Hepatocyte (in vitro differentiated cells): ENCODE data around the gene VRK2.

Source experiments
- EZH2 ChIP-seq: fragments of 200-600 bp; sonication (generic); IDR thresholded peaks from 2 replicates; pipeline ENCODE4 v1.6.1; 2016; ENCODE audit warnings: antibody characterized with exemption, mild to moderate bottlenecking, borderline replicate concordance
- EZH2phosphoT487 ChIP-seq: fragments of 200-600 bp; sonication (generic); IDR thresholded peaks from one replicate; pipeline ENCODE4 v1.6.1; 2018; ENCODE audit warnings: antibody characterized with exemption, mild to moderate bottlenecking, low read depth, moderate library complexity; ENCODE audit not compliant: unreplicated experiment, severe bottlenecking
- TF ChIP-seq, protein P1 (sequence below): fragments of 200-600 bp; sonication (generic); IDR thresholded peaks from 2 replicates; pipeline ENCODE4 v1.5.1; 2016; ENCODE audit warnings: antibody characterized with exemption, mild to moderate bottlenecking; ENCODE audit not compliant: poor library complexity

DNA sequence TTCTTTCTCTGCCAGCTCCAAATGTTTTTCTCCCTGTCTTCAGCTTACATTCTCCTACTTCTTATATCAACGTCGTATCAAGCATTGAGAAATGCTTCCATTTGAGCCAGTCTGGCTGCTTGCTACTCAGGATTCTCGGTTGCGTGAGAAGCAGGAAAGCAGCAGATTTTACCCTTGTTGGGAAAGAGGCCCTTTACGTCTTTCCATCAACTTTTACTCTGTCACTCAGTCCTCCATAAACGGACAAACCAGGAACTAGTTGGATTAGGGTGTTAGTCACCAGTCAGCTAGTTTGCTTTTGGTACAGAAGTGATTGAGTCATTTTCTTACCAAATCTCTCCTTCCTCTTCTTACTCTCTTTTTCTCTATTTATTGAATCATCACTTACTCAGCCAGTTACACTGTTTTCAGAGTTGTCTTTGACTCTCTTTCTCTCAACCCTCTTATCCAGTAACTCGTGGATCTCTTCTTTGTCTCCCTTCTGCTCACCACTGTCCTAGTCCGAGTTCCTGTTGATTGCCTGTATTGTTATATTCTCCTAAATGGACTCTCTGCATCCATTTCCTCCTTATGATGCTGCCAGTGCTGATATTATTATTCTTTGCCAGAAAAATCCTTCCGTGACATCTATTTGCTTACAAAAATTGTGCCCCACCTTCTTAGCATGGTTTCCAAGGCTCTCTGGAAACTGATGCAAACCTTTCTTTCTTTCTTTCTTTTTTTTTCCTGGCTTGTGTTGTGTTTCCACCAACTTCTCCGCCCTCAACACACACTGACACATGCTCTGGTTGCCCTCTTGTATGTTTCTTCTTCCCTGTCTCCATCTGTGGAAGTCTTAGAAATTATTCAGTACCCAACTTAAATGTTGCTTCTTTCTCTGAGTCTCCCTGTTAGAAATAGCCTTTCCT lies 61.5 kb downstream of the VRK2 start:
- TF ChIP-seq, protein P1, sequence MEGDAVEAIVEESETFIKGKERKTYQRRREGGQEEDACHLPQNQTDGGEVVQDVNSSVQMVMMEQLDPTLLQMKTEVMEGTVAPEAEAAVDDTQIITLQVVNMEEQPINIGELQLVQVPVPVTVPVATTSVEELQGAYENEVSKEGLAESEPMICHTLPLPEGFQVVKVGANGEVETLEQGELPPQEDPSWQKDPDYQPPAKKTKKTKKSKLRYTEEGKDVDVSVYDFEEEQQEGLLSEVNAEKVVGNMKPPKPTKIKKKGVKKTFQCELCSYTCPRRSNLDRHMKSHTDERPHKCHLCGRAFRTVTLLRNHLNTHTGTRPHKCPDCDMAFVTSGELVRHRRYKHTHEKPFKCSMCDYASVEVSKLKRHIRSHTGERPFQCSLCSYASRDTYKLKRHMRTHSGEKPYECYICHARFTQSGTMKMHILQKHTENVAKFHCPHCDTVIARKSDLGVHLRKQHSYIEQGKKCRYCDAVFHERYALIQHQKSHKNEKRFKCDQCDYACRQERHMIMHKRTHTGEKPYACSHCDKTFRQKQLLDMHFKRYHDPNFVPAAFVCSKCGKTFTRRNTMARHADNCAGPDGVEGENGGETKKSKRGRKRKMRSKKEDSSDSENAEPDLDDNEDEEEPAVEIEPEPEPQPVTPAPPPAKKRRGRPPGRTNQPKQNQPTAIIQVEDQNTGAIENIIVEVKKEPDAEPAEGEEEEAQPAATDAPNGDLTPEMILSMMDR = no peak
- TF ChIP-seq EZH2 = no peak
- no peak for TF ChIP-seq EZH2phosphoT487
